Ascending aorta (tissue), 2 donors: Measurements from ENCODE around the gene DHRS1. TPM values are rescaled to one million over a fixed set of nuclear protein-coding genes. Genes with fewer than 3 reads are reported as not detected.

Source experiments
- DNase-seq, 2 donors: peaks; one replicate each; pipeline ENCODE4 v3.0.0-alpha.2; 2019; ENCODE audit warnings: low spot score in 2 of 2
- H3K27ac ChIP-seq, 2 donors: fragments of 200-600 bp; sonication (generic); one replicate each; pipeline ENCODE4 v1.5.1; 2016 to 2017; ENCODE audit warnings: mild to moderate bottlenecking in 1 of 2
- H3K27me3 ChIP-seq: fragments of 200-600 bp; sonication (generic); one replicate; pipeline ENCODE4 v1.5.1; 2017
- H3K36me3 ChIP-seq, 2 donors: fragments of 200-600 bp; sonication (generic); one replicate each; pipeline ENCODE4 v1.5.1; 2016
- H3K4me1 ChIP-seq, 2 donors: fragments of 200-600 bp; sonication (generic); one replicate each; pipeline ENCODE4 v1.5.1; 2016 to 2017; ENCODE audit warnings: mild to moderate bottlenecking in 1 of 2
- H3K4me3 ChIP-seq, 2 donors: fragments of 200-600 bp; sonication (generic); one replicate each; pipeline ENCODE4 v1.5.1; 2016 to 2017; ENCODE audit warnings: mild to moderate bottlenecking in 1 of 2
- H3K9me3 ChIP-seq, 2 donors: fragments of 200-600 bp; sonication (generic); one replicate each; pipeline ENCODE4 v1.5.1; 2016
- CTCF ChIP-seq, 3 experiments: fragments of 200-600 bp in 2 of 3; fragments of 450-650 bp in 1 of 3; sonication (generic) in 2 of 3; IDR thresholded peaks; one replicate each; pipeline ENCODE4 v1.5.1; 2016 to 2019; ENCODE audit warnings: antibody characterized with exemption in 3 of 3, mild to moderate bottlenecking in 1 of 3, moderate library complexity in 1 of 3
- intact Hi-C: fragments of 100-400 bp; cut with DNase I; formaldehyde crosslinking; loops from one replicate; pipeline ENCODE4 v1.15.1; 2023
- total RNA-seq: library from RNA; depleted of rRNA; stranded (reverse); fragments of >200 nt; gene quantifications from one replicate; pipeline ENCODE4 v1.1.0, GENCODE V29; 2016

Gene DHRS1
- total RNA-seq, 1 donor from 2014 or later: 100 TPM

- H3K36me3 ChIP-seq: no peaks in the 10 kb centered on the region
- intact Hi-C loops: no loop called here
- H3K4me3 ChIP-seq: no peak overlapping the region
- no peak overlapping the region for H3K27ac ChIP-seq
- H3K4me1 ChIP-seq: no peaks in the 10 kb centered on the region
- no peaks in the 10 kb centered on the region for H3K27me3 ChIP-seq
- DNase-seq: no peak
- no peak for TF ChIP-seq CTCF (IDR thresholded peaks at IDR 0.05)
- no peaks in the 10 kb centered on the region for H3K9me3 ChIP-seq
These were observed 21.2 kb downstream of the DHRS1 start for GRCh38 chr14:24278424-24278823.

GRCh38 chr14:24277606-24278321 lies 21.8 kb downstream of the DHRS1 start:
- intact Hi-C loops: no loop called here
- Histone ChIP-seq H3K36me3 (no peaks in the 10 kb centered on the region), H3K9me3 (no peaks in the 10 kb centered on the region), H3K27me3 (no peaks in the 10 kb centered on the region), H3K4me3 (no peak overlapping the region), H3K27ac (no peak overlapping the region), H3K4me1 (no peaks in the 10 kb centered on the region)
- DNase-seq: no peak
- TF ChIP-seq CTCF (IDR thresholded peaks at IDR 0.05): no peak

DNA sequence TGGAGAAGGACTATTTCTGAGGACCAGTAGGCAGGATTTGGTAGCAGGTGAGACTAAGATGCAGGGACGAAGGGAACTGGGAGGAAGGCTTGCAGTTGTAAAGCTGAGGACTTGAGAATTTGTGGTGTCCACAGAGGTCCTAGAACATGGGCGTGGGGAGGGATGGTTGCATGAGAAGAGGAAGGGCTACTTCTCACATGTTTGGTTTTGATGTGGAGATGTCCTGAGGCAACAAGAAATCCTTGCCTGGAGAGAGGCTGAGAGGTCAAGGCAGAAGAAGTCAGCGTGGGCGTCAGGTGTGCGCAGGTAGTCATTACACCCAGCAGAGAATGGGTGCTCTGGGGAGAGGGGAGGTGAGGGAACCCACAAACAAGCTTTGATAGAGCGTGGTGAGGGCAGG lies 22.5 kb downstream of the DHRS1 start:
- Histone ChIP-seq H3K27ac (no peak overlapping the region), H3K36me3 (no peaks in the 10 kb centered on the region), H3K4me1 (peaks cover 0 to under 1% of the 10 kb centered on the region in 2 donors), H3K9me3 (no peaks in the 10 kb centered on the region), H3K27me3 (no peaks in the 10 kb centered on the region), H3K4me3 (no peak overlapping the region)
- DNase-seq: no peak
- intact Hi-C loops: no loop called here
- TF ChIP-seq CTCF (IDR thresholded peaks at IDR 0.05): no peak

- Histone ChIP-seq H3K36me3 (peaks cover 0 to 6% of the 10 kb centered on the region in 2 donors), H3K27ac (no peak overlapping the region), H3K9me3 (no peaks in the 10 kb centered on the region), H3K27me3 (no peaks in the 10 kb centered on the region), H3K4me3 (no peak overlapping the region), H3K4me1 (peaks cover 0 to 8% of the 10 kb centered on the region in 2 donors)
- no peak for TF ChIP-seq CTCF (IDR thresholded peaks at IDR 0.05)
- DNase-seq: no peak
- intact Hi-C loops: loop anchor here (5.0 kb wide), 1 partner anchor 42 kb away; the partner anchor contains the start of genes GMPR2 and NEDD8
These were observed 25.5 kb downstream of the DHRS1 start for GRCh38 chr14:24274101-24274543.

GRCh38 chr14:24273422-24273998 lies 26.1 kb downstream of the DHRS1 start:
- TF ChIP-seq CTCF (IDR thresholded peaks at IDR 0.05): no peak
- no peaks in the 10 kb centered on the region for H3K9me3 ChIP-seq
- intact Hi-C loops: loop anchor here (5.0 kb wide), 1 partner anchor 41 kb away; the partner anchor contains the start of genes GMPR2 and NEDD8
- no peak for DNase-seq
- peaks cover 0 to 12% of the 10 kb centered on the region in 2 donors for H3K36me3 ChIP-seq
- no peak overlapping the region for H3K27ac ChIP-seq
- H3K4me1 ChIP-seq: peaks cover 0 to 8% of the 10 kb centered on the region in 2 donors
- no peaks in the 10 kb centered on the region for H3K27me3 ChIP-seq
- H3K4me3 ChIP-seq: no peak overlapping the region
